Activated naive CD4-positive, alpha-beta T cell treated with anti-CD3 and anti-CD28 coated beads, Interleukin-2, amount 10 ng/mL, durations not matched to agents 7 days and 5 days (primary cell): ENCODE data around the gene CDRT15.

Experiments used
- CTCF ChIA-PET: fragments of 350-600 bp; sonication (Branson Sonifier 250); formaldehyde crosslinking; loops from one replicate; lab custom pipeline; 2021; ENCODE audit warnings: antibody characterized with exemption; lab: Charles Lee
- DNase-seq: peaks from one replicate; pipeline ENCODE4 v3.0.0-alpha.2; 2020
- H3K27ac Mint-ChIP-seq: one replicate; pipeline ENCODE4 v1.8.0; 2021; ENCODE audit warnings: mild to moderate bottlenecking, moderate library complexity, mixed read lengths
- H3K27me3 Mint-ChIP-seq: one replicate; pipeline ENCODE4 v1.8.0; 2021; ENCODE audit warnings: mild to moderate bottlenecking, mixed read lengths
- H3K36me3 Mint-ChIP-seq: one replicate; pipeline ENCODE4 v1.8.0; 2021; ENCODE audit warnings: mixed read lengths
- H3K4me1 Mint-ChIP-seq: one replicate; pipeline ENCODE4 v1.8.0; 2021; ENCODE audit warnings: mixed read lengths
- H3K4me3 Mint-ChIP-seq: one replicate; pipeline ENCODE4 v1.8.0; 2021; ENCODE audit warnings: mild to moderate bottlenecking, moderate library complexity, mixed read lengths
- H3K9me3 Mint-ChIP-seq: one replicate; pipeline ENCODE4 v1.8.0; 2021; ENCODE audit warnings: mixed read lengths

CDRT15 gene

DNA sequence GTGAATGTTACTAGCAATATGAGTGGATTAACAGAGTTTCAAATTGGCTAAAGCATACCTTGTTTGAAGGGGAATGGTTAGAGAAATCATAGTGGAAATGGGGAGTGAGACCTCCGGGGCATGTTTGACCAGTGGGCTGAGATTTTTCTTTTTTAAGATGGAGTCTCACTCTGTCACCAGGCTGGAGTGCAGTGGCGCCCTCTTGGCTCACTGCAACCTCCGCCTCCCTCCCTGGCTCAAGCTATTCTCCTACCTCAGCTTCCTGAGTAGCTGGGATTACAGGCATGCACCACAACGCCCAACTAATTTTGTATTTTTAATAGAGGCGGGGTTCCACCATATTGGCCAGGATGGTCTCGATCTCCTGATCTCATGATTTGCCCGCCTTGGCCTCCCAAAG, 9.6 kb downstream of the CDRT15 start:
- peaks cover 6% of the 10 kb centered on the region for H3K9me3 Mint-ChIP-seq
- no peaks in the 10 kb centered on the region for H3K27me3 Mint-ChIP-seq
- no peak for DNase-seq

DNA sequence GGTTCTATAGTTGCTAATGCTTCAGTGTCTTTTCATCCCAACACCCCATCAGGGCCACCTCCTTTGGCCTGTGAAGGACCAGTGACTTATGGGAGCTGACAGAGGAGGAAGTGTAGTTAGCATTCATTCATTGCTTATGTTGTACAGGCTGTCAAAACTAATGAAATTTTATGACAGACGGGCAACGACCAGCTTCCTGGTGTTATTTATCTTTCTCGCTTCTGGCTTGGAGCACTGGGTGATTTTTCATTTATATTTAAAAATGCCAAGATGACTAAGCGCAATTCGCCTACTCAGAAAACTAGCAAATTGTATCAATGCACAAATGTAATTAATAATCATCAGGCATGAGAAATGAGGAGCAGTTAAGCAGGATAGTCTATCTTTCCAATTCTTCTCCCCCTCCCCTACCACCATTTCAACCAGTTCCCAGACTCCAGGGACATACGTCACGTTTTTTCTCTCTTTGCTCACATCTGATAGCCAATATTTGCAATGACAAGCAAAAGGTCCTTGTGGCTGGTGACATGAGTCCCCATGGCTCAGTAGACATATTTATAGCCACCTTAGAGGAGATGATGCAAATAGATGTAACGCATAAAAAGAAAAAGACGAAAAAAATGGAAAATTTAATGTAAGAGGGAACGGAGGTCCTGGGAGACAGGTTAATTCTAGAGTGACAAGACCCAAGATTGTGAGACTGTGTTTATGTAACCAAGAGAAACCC, 11.2 kb downstream of the CDRT15 start:
- DNase-seq, result no peak
- Mint-ChIP-seq H3K9me3 (peaks cover 3% of the 10 kb centered on the region), H3K36me3 (no peaks in the 10 kb centered on the region), H3K27ac (no peak overlapping the region), H3K4me1 (no peaks in the 10 kb centered on the region), H3K27me3 (no peaks in the 10 kb centered on the region), H3K4me3 (no peak overlapping the region)
- CTCF ChIA-PET, result no interaction called here

More for the DNA sequence above, 9.6 kb downstream of the CDRT15 start:
- no peak overlapping the region for H3K4me3 Mint-ChIP-seq
- CTCF ChIA-PET, result no interaction called here
- H3K27ac Mint-ChIP-seq, result no peak overlapping the region
- peaks cover 2% of the 10 kb centered on the region for H3K36me3 Mint-ChIP-seq
- H3K4me1 Mint-ChIP-seq, result no peaks in the 10 kb centered on the region

DNA sequence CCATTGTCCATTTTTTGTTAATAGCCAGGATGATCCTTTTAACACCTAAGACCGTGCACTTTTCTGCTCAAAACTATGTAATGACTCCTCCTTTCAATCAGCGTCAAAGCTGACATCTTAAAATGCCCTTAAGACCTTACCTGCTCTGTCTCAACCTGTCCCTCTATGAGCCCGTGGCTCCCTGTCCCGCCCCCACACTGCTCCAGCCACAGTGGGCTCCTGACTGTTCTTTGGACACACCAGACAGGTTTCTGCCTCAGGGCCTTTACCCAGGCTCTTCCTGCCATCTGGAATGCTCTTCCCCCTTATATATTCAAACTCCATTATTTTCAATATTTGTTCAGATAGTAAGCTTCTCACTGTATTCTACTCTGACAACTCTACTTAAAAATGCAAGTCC, 14.1 kb downstream of the CDRT15 start:
- peaks cover 3% of the 10 kb centered on the region for H3K9me3 Mint-ChIP-seq
- H3K4me1 Mint-ChIP-seq, result no peaks in the 10 kb centered on the region
- no peaks in the 10 kb centered on the region for H3K27me3 Mint-ChIP-seq
- DNase-seq, result no peak
- CTCF ChIA-PET, result no interaction called here
- H3K27ac Mint-ChIP-seq, result no peak overlapping the region
- H3K4me3 Mint-ChIP-seq, result no peak overlapping the region
- H3K36me3 Mint-ChIP-seq, result no peaks in the 10 kb centered on the region

DNA sequence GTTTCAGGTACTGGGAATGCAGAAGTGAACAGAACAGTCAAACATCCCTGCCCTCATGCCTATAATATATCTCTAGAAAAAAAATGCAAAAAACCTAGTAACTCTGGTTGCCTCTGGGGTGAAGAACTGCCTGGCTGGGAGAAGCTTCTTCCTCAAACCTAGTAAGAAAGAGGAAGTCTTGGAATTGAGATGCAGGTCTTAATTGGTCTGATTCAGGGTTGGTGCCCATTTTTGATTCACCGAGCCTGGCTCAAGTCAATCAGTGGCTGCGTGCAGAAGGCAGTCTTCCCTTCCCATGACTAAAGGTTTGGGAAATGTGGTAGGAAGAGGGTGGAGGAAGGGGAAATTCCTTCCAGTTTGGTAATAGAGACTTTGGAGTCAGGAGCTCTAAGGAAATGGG, 22.4 kb downstream of the CDRT15 start:
- Mint-ChIP-seq H3K4me3 (no peak overlapping the region), H3K9me3 (peaks cover 3% of the 10 kb centered on the region), H3K27ac (no peak overlapping the region), H3K27me3 (no peaks in the 10 kb centered on the region), H3K36me3 (peaks cover 48% of the 10 kb centered on the region), H3K4me1 (peaks cover 10% of the 10 kb centered on the region)
- no peak for DNase-seq
- CTCF ChIA-PET, result interaction anchor here (1.4 kb wide), 1 partner anchor 620 kb away, joined by 3 read pairs; no protein-coding TSS in a partner anchor

DNA sequence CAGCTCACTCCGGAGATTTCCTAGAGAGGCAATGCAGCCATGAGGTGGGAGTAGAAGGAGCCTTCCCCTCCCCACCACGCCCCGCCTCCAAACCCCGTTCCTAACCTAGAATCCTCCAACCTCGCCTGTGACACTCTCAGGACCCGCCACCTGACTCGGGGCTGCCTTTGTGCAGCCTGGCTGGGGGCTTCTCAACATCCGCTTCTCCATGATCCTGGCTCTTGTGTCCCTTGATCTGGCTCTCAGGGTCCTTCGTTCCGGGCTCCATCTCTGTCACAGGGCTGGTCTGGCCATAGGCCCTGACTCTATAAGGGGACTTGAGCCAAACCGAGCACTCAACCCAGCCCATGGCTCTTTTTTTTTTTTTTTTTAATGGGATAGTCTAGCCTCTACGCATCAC, 24.3 kb downstream of the CDRT15 start:
- no peak for DNase-seq
- CTCF ChIA-PET, result interaction anchor here (1.1 to 1.2 kb wide), 3 partner anchors 9 to 89 kb away, joined by 4 to 5 read pairs (median 5); partner anchors contain the start of gene HS3ST3B1
- Mint-ChIP-seq H3K4me3 (no peak overlapping the region), H3K9me3 (peaks cover 3% of the 10 kb centered on the region), H3K27ac (no peak overlapping the region), H3K4me1 (peaks cover 14% of the 10 kb centered on the region), H3K36me3 (peaks cover 61% of the 10 kb centered on the region), H3K27me3 (no peaks in the 10 kb centered on the region)

DNA sequence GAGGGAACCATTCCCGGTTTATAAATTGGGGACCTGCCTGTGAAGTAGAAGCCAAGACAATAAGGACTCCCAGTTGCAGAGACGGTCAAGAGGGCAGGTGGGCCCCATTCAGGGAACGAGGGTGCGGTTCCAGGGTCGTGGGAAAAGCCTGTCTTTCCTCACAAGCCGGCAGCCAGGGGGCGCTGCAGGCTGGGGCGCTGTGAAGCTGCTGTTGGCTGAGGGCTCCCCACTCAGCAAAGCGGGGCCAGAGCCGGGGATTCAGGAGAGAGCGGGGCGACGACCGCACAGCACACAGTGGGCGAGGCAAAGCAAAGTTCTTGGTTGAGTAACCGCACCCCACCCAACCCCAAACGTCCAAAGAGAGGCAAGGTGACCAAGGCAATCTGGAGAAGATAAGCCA, 24.9 kb downstream of the CDRT15 start:
- CTCF ChIA-PET, result interaction anchor here (1.1 to 1.2 kb wide), 3 partner anchors 8 to 89 kb away, joined by 4 to 5 read pairs (median 5); partner anchors contain the start of gene HS3ST3B1
- peak; percentile 42 for DNase-seq
- Mint-ChIP-seq H3K4me1 (peaks cover 18% of the 10 kb centered on the region), H3K36me3 (peaks cover 61% of the 10 kb centered on the region), H3K27me3 (no peaks in the 10 kb centered on the region), H3K27ac (no peak overlapping the region), H3K4me3 (no peak overlapping the region), H3K9me3 (peaks cover 3% of the 10 kb centered on the region)

- no peak for DNase-seq
- Mint-ChIP-seq H3K4me1 (peaks cover 24% of the 10 kb centered on the region), H3K27me3 (no peaks in the 10 kb centered on the region), H3K4me3 (no peak overlapping the region), H3K27ac (no peak overlapping the region), H3K36me3 (peaks cover 58% of the 10 kb centered on the region), H3K9me3 (peaks cover 3% of the 10 kb centered on the region)
- CTCF ChIA-PET, result interaction anchor here (1.2 kb wide), 2 partner anchors 8 to 10 kb away, joined by 4 to 5 read pairs; no protein-coding TSS in a partner anchor
Measured at GRCh38 chr17:14211246-14211645, 25.4 kb downstream of the CDRT15 start.

GRCh38 chr17:14209215-14209614, 27.4 kb downstream of the CDRT15 start:
- CTCF ChIA-PET, result interaction anchor here (1.4 kb wide), 1 partner anchor 93 kb away, joined by 5 read pairs; no protein-coding TSS in a partner anchor
- Mint-ChIP-seq H3K27ac (no peak overlapping the region), H3K4me3 (no peak overlapping the region), H3K27me3 (no peaks in the 10 kb centered on the region), H3K36me3 (peaks cover 67% of the 10 kb centered on the region), H3K4me1 (peaks cover 44% of the 10 kb centered on the region), H3K9me3 (peaks cover 3% of the 10 kb centered on the region)
- DNase-seq, result no peak

GRCh38 chr17:14207791-14208190, 28.9 kb downstream of the CDRT15 start:
- Mint-ChIP-seq H3K4me1 (peaks cover 57% of the 10 kb centered on the region), H3K9me3 (no peaks in the 10 kb centered on the region), H3K27ac (peak overlapping the region; percentile 80), H3K4me3 (no peak overlapping the region), H3K36me3 (peaks cover 59% of the 10 kb centered on the region), H3K27me3 (no peaks in the 10 kb centered on the region)
- no peak for DNase-seq
- CTCF ChIA-PET, result interaction anchor here (0.6 to 1.4 kb wide), 2 partner anchors 94 to 569 kb away, joined by 3 to 5 read pairs; no protein-coding TSS in a partner anchor

- peaks cover 57% of the 10 kb centered on the region for H3K36me3 Mint-ChIP-seq
- H3K27me3 Mint-ChIP-seq, result no peaks in the 10 kb centered on the region
- DNase-seq, result no peak
- H3K9me3 Mint-ChIP-seq, result no peaks in the 10 kb centered on the region
- peaks cover 65% of the 10 kb centered on the region for H3K4me1 Mint-ChIP-seq
- CTCF ChIA-PET, result interaction anchor here (1.1 kb wide), 1 partner anchor 94 kb away, joined by 3 read pairs; the partner anchor contains the start of gene HS3ST3B1
- peak overlapping the region; percentile 100 for H3K27ac Mint-ChIP-seq
- H3K4me3 Mint-ChIP-seq, result no peak overlapping the region
Measured at GRCh38 chr17:14206891-14207290, 29.8 kb downstream of the CDRT15 start.

DNA sequence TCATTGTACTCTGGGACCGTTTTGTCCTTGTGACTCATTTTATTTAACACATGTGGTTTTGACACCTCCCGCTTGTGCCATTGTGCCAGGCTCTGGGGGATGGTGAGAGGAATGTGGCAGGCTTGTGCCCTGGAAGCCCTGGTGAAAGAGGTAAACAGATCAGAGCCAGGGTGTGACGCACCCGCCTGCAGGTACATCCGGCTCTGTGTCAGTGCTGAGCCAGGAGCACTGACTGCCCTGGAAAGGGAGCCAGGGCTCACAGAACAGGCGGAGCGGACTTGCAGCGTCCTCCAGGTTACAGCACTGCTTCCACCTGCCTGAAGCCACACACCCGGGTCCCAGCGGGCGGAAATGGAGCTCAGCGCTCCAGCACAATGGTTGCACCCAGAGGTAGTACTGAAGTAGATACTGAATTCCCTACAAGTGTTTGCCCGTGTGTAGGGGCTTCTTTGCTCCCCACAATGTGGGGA, 30.6 kb downstream of the CDRT15 start:
- CTCF ChIA-PET, result interaction anchor here (1.1 kb wide), 1 partner anchor 95 kb away, joined by 3 read pairs; the partner anchor contains the start of gene HS3ST3B1
- no peaks in the 10 kb centered on the region for H3K9me3 Mint-ChIP-seq
- no peaks in the 10 kb centered on the region for H3K27me3 Mint-ChIP-seq
- peaks cover 66% of the 10 kb centered on the region for H3K4me1 Mint-ChIP-seq
- DNase-seq, result peak; percentile 77
- H3K27ac Mint-ChIP-seq, result peak overlapping the region; percentile 100
- no peak overlapping the region for H3K4me3 Mint-ChIP-seq
- H3K36me3 Mint-ChIP-seq, result peaks cover 48% of the 10 kb centered on the region

- Mint-ChIP-seq H3K9me3 (no peaks in the 10 kb centered on the region), H3K4me3 (peak overlapping the region; percentile 39), H3K27ac (peak overlapping the region; percentile 100), H3K4me1 (peaks cover 72% of the 10 kb centered on the region), H3K36me3 (peaks cover 43% of the 10 kb centered on the region), H3K27me3 (no peaks in the 10 kb centered on the region)
- CTCF ChIA-PET, result no interaction called here
- no peak for DNase-seq
Measured at GRCh38 chr17:14205380-14205779, 31.3 kb downstream of the CDRT15 start.

- CTCF ChIA-PET, result no interaction called here
- DNase-seq, result no peak
- peaks cover 39% of the 10 kb centered on the region for H3K36me3 Mint-ChIP-seq
- H3K9me3 Mint-ChIP-seq, result no peaks in the 10 kb centered on the region
- H3K4me1 Mint-ChIP-seq, result peaks cover 80% of the 10 kb centered on the region
- no peaks in the 10 kb centered on the region for H3K27me3 Mint-ChIP-seq
- H3K27ac Mint-ChIP-seq, result peak overlapping the region; percentile 100
- H3K4me3 Mint-ChIP-seq, result no peak overlapping the region
Measured at GRCh38 chr17:14204546-14204945, 32.1 kb downstream of the CDRT15 start.

GRCh38 chr17:14204084-14204483, 32.6 kb downstream of the CDRT15 start:
- Mint-ChIP-seq H3K27me3 (no peaks in the 10 kb centered on the region), H3K4me1 (peaks cover 84% of the 10 kb centered on the region), H3K9me3 (no peaks in the 10 kb centered on the region), H3K36me3 (peaks cover 39% of the 10 kb centered on the region), H3K27ac (peak overlapping the region; percentile 100), H3K4me3 (no peak overlapping the region)
- CTCF ChIA-PET, result interaction anchor here (0.8 to 1.3 kb wide), 7 partner anchors 8 to 398 kb away, joined by 3 to 5 read pairs (median 3); partner anchors contain the start of gene HS3ST3B1
- DNase-seq, result no peak
